H9 (cell line): Measurements from ENCODE around the gene PERM1. TPM values are rescaled to one million over a fixed set of nuclear protein-coding genes. Genes with fewer than 3 reads are reported as not detected.

Source experiments
- DNase-seq: peaks from one replicate; pipeline ENCODE4 v3.0.0-alpha.2; 2017
- H2AFZ ChIP-seq: one replicate; pipeline ENCODE4 v1.6.1; 2013; ENCODE audit warnings: mild to moderate bottlenecking, low read length, control low read depth, moderate library complexity
- H2AK5ac ChIP-seq: 2 replicates; pipeline ENCODE4 v1.6.1; 2013; ENCODE audit warnings: low read length, control low read depth, mixed read lengths; ENCODE audit not compliant: insufficient read length
- H2BK120ac ChIP-seq: one replicate; pipeline ENCODE4 v1.6.1; 2013; ENCODE audit warnings: low read depth, mild to moderate bottlenecking, low read length, control low read depth, inconsistent platforms; ENCODE audit not compliant: poor library complexity, severe bottlenecking
- H2BK12ac ChIP-seq: 2 replicates; pipeline ENCODE4 v1.6.1; 2013; ENCODE audit warnings: low read length, control low read depth, mixed read lengths, low read depth; ENCODE audit not compliant: insufficient read length
- H2BK15ac ChIP-seq: 2 replicates; pipeline ENCODE4 v1.6.1; 2013; ENCODE audit warnings: low read depth, low read length, control low read depth
- H2BK20ac ChIP-seq: one replicate; pipeline ENCODE4 v1.6.1; 2013; ENCODE audit warnings: low read depth, mild to moderate bottlenecking, low read length, control low read depth, inconsistent platforms; ENCODE audit not compliant: poor library complexity, severe bottlenecking
- H2BK5ac ChIP-seq: 2 replicates; pipeline ENCODE4 v1.6.1; 2013; ENCODE audit warnings: low read length, control low read depth, mixed read lengths; ENCODE audit not compliant: insufficient read length
- H3K14ac ChIP-seq: 2 replicates; pipeline ENCODE4 v1.6.1; 2013; ENCODE audit warnings: low read length, control low read depth; ENCODE audit not compliant: insufficient read depth
- H3K18ac ChIP-seq: 2 replicates; pipeline ENCODE4 v1.6.1; 2013; ENCODE audit warnings: low read depth, mild to moderate bottlenecking, mixed read lengths, low read length, control low read depth; ENCODE audit not compliant: insufficient read length
- H3K23ac ChIP-seq: 2 replicates; pipeline ENCODE4 v1.6.1; 2013; ENCODE audit warnings: low read length, control low read depth, mixed read lengths, low read depth; ENCODE audit not compliant: insufficient read length
- H3K23me2 ChIP-seq: 2 replicates; pipeline ENCODE4 v1.6.1; 2013; ENCODE audit warnings: low read depth, mild to moderate bottlenecking, mixed read lengths, low read length, control low read depth; ENCODE audit not compliant: insufficient read length, poor library complexity, severe bottlenecking
- H3K27ac ChIP-seq: 2 replicates; pipeline ENCODE4 v1.5.1; 2013; ENCODE audit warnings: low read length, control low read depth, mixed read lengths, low read depth; ENCODE audit not compliant: insufficient read length
- H3K27me3 ChIP-seq: 2 replicates; pipeline ENCODE4 v1.6.1; 2013; ENCODE audit warnings: low read length, control low read depth, inconsistent platforms; ENCODE audit not compliant: insufficient read depth
- H3K4ac ChIP-seq: 2 replicates; pipeline ENCODE4 v1.6.1; 2013; ENCODE audit warnings: low read depth, mild to moderate bottlenecking, control low read depth, inconsistent platforms, low read length, moderate library complexity
- H3K4me1 ChIP-seq: 2 replicates; pipeline ENCODE4 v1.6.1; 2013; ENCODE audit warnings: low read length, control low read depth, inconsistent platforms; ENCODE audit not compliant: insufficient read depth
- H3K4me2 ChIP-seq: 2 replicates; pipeline ENCODE4 v1.6.1; 2013; ENCODE audit warnings: low read length, control low read depth, mixed read lengths; ENCODE audit not compliant: insufficient read length, insufficient read depth
- H3K56ac ChIP-seq: 2 replicates; pipeline ENCODE4 v1.6.1; 2013; ENCODE audit warnings: low read depth, mild to moderate bottlenecking, mixed read lengths, low read length, control low read depth; ENCODE audit not compliant: insufficient read length
- H3K79me1 ChIP-seq: 2 replicates; pipeline ENCODE4 v1.6.1; 2013; ENCODE audit warnings: low read depth, mild to moderate bottlenecking, moderate library complexity, low read length, control low read depth, inconsistent platforms; ENCODE audit not compliant: insufficient read depth, poor library complexity, severe bottlenecking
- H3K79me2 ChIP-seq: 2 replicates; pipeline ENCODE4 v1.6.1; 2013; ENCODE audit warnings: low read length, control low read depth, inconsistent platforms; ENCODE audit not compliant: insufficient read depth
- H3K9ac ChIP-seq: 2 replicates; pipeline ENCODE4 v1.6.1; 2013; ENCODE audit warnings: low read length, control low read depth, mixed read lengths; ENCODE audit not compliant: insufficient read length; ENCODE audit errors: extremely low read depth
- H3K9me3 ChIP-seq: one replicate; pipeline ENCODE4 v1.6.1; 2013; ENCODE audit warnings: low read depth, low read length, inconsistent platforms; ENCODE audit not compliant: control insufficient read depth
- H3T11ph ChIP-seq: one replicate; pipeline ENCODE4 v1.6.1; 2013; ENCODE audit warnings: mild to moderate bottlenecking, low read length, control low read depth, inconsistent platforms
- H4K20me1 ChIP-seq: one replicate; pipeline ENCODE4 v1.6.1; 2013; ENCODE audit not compliant: control insufficient read depth, insufficient read length, insufficient read depth
- H4K5ac ChIP-seq: 2 replicates; pipeline ENCODE4 v1.6.1; 2013; ENCODE audit warnings: low read depth, mild to moderate bottlenecking, mixed read lengths, low read length, control low read depth; ENCODE audit not compliant: insufficient read length
- H4K8ac ChIP-seq: replicated peaks from 2 replicates; pipeline ENCODE4 v1.6.1; 2013; ENCODE audit warnings: low read length, control low read depth, mixed read lengths, low read depth; ENCODE audit not compliant: insufficient read length
- H4K91ac ChIP-seq: 2 replicates; pipeline ENCODE4 v1.6.1; 2013; ENCODE audit warnings: low read depth, mild to moderate bottlenecking, moderate library complexity, mixed read lengths, low read length, control low read depth; ENCODE audit not compliant: insufficient read length
- H3K27ac Mint-ChIP-seq, 3 experiments: 2 replicates in 2 of 3; 3 replicates in 1 of 3; pipeline ENCODE4 v1.8.0; 2020 to 2021; ENCODE audit warnings: mixed read lengths in 3 of 3, mild to moderate bottlenecking in 1 of 3, moderate library complexity in 1 of 3
- H3K27me3 Mint-ChIP-seq: 2 replicates; pipeline ENCODE4 v1.8.0; 2021; ENCODE audit warnings: low read depth, mild to moderate bottlenecking, moderate library complexity, mixed read lengths
- H3K36me3 Mint-ChIP-seq, 3 experiments: 2 replicates in 2 of 3; 3 replicates in 1 of 3; pipeline ENCODE4 v1.8.0; 2020 to 2021; ENCODE audit warnings: low read depth in 3 of 3, mixed read lengths in 3 of 3; ENCODE audit not compliant: insufficient read depth in 1 of 3
- H3K4me1 Mint-ChIP-seq, 2 experiments: 2 replicates each; pipeline ENCODE4 v1.8.0; 2020; ENCODE audit warnings: mixed read lengths in 2 of 2
- H3K4me3 Mint-ChIP-seq, 2 experiments: 2 replicates in 1 of 2; 3 replicates in 1 of 2; pipeline ENCODE4 v1.8.0; 2020 to 2021; ENCODE audit warnings: mild to moderate bottlenecking in 2 of 2, mixed read lengths in 2 of 2, moderate library complexity in 1 of 2
- H3K9me3 Mint-ChIP-seq, 2 experiments: 2 replicates in 1 of 2; 3 replicates in 1 of 2; pipeline ENCODE4 v1.8.0; 2020; ENCODE audit warnings: mild to moderate bottlenecking in 2 of 2, mixed read lengths in 2 of 2, moderate library complexity in 1 of 2
- CTCF ChIP-seq: fragments of 200-600 bp; sonication (generic); conservative IDR thresholded peaks from 3 replicates; pipeline ENCODE4 v1.8.0; 2021; ENCODE audit warnings: antibody characterized with exemption, mild to moderate bottlenecking
- WGBS: extraction: QIAGEN DNeasy Blood & Tissue Kit; methylation state at CpG from one replicate; pipeline ENCODE4 v1.1.7; 2013; ENCODE audit warnings: missing lambda C conversion rate, low lambda C conversion rate, mixed read lengths; ENCODE audit not compliant: insufficient read length; ENCODE audit errors: extremely low coverage; 5-methylcytosine and 5-hydroxymethylcytosine counted together
- total RNA-seq: library from RNA; stranded (reverse); gene quantifications from 2 replicates; pipeline ENCODE4 v1.2.1, GENCODE V29; 2021

The PERM1 gene
- total RNA-seq, 1 experiment from 2014 or later: not detected

GRCh38 chr1:925561-926421 lies 56.1 kb downstream of the PERM1 start:
- DNase-seq: no peak
- no peaks in the 10 kb centered on the region for H3K4me1 ChIP-seq
- H2BK5ac ChIP-seq: no peak overlapping the region
- peaks cover 17 to 25% of the 10 kb centered on the region in 2 experiments for H3K4me1 Mint-ChIP-seq
- no peaks in the 10 kb centered on the region for H3K9me3 ChIP-seq
- peaks cover 10% of the 10 kb centered on the region for H4K20me1 ChIP-seq
- no peak overlapping the region for H2AK5ac ChIP-seq
- H3K9me3 Mint-ChIP-seq: peaks cover 4 to 5% of the 10 kb centered on the region in 2 experiments; a peak in 2 of 5 replicates
- H3K14ac ChIP-seq: no peak overlapping the region
- no peak overlapping the region for H4K8ac ChIP-seq
- H3K79me1 ChIP-seq: no peaks in the 10 kb centered on the region
- peaks cover 90% of the 10 kb centered on the region for H3K27me3 Mint-ChIP-seq
- peak overlapping the region; percentile 54 to 77 for H3K4me3 Mint-ChIP-seq
- H3K23ac ChIP-seq: no peak overlapping the region
- H3K18ac ChIP-seq: no peak overlapping the region
- no peak overlapping the region for H3K27ac ChIP-seq
- H3K27me3 ChIP-seq: peaks cover 83% of the 10 kb centered on the region
- H2BK12ac ChIP-seq: no peak overlapping the region
- no peak overlapping the region for H3K4me2 ChIP-seq
- no peak overlapping the region for H4K5ac ChIP-seq
- no peak overlapping the region for H3K4ac ChIP-seq
- TF ChIP-seq CTCF: no peak
- H3K27ac Mint-ChIP-seq: no peak overlapping the region
- H3K36me3 Mint-ChIP-seq: peaks cover 0 to 4% (median 0%) of the 10 kb centered on the region in 3 experiments; a peak in 3 of 7 replicates
- H4K91ac ChIP-seq: no peak overlapping the region
- WGBS: no CpG with 5 or more reads among the region's 65 CpGs
- H3K9ac ChIP-seq: no peak overlapping the region
- H3T11ph ChIP-seq: no peak overlapping the region
- H3K56ac ChIP-seq: no peak overlapping the region
- H3K79me2 ChIP-seq: no peaks in the 10 kb centered on the region
- H2BK15ac ChIP-seq: no peak overlapping the region
- no peak overlapping the region for H2BK20ac ChIP-seq
- peaks cover 7% of the 10 kb centered on the region for H3K23me2 ChIP-seq
- no peak overlapping the region for H2AFZ ChIP-seq
- no peak overlapping the region for H2BK120ac ChIP-seq

Other genes with a start within 250 kb of the PERM1 start
- 13.5 and 15.7 TPM in 2 replicates for gene SAMD11, start 58.2 kb downstream of the PERM1 start, total RNA-seq
- gene NOC2L, start 22.8 kb downstream of the PERM1 start, total RNA-seq: 130 and 138 TPM in 2 replicates
- 41.4 TPM in 2 replicates for gene KLHL17, start 21.5 kb downstream of the PERM1 start, total RNA-seq
- 2.0 and 3.0 TPM in 2 replicates for gene PLEKHN1, start 15.6 kb downstream of the PERM1 start, total RNA-seq
- 3.7 and 4.0 TPM in 2 replicates for gene HES4, start 18.0 kb upstream of the PERM1 start, total RNA-seq
- gene ISG15, start 31.4 kb upstream of the PERM1 start, total RNA-seq: 39.7 and 40.8 TPM in 2 replicates
- 173 and 175 TPM in 2 replicates for gene AGRN, start 38.0 kb upstream of the PERM1 start, total RNA-seq
- not detected in 2 replicates for gene RNF223, start 92.2 kb upstream of the PERM1 start, total RNA-seq
- 10.1 and 12.3 TPM in 2 replicates for gene C1orf159, start 134.0 kb upstream of the PERM1 start, total RNA-seq
- 0.68 and 0.79 TPM in 2 replicates for gene TTLL10, start 191.8 kb upstream of the PERM1 start, total RNA-seq
- 1.9 and 2.0 TPM in 2 replicates for gene TNFRSF18, start 224.5 kb upstream of the PERM1 start, total RNA-seq
- 0.24 and 0.33 TPM in 2 replicates for gene TNFRSF4, start 232.1 kb upstream of the PERM1 start, total RNA-seq
- gene SDF4, start 249.9 kb upstream of the PERM1 start, total RNA-seq: 82.0 and 84.7 TPM in 2 replicates